B cell (primary cell): ENCODE results near the gene C11orf91.

Experiments used
- CTCF ChIP-seq: fragments of 200-600 bp; IDR thresholded peaks from one replicate; pipeline ENCODE4 v1.8.0; 2022; ENCODE audit warnings: antibody characterized with exemption, mild to moderate bottlenecking
- EZH2 ChIP-seq: IDR thresholded peaks from 2 replicates; pipeline ENCODE4 v1.6.1; 2012; ENCODE audit warnings: borderline replicate concordance, low read depth, mild to moderate bottlenecking, moderate library complexity, low read length; ENCODE audit not compliant: insufficient read depth, poor library complexity, severe bottlenecking

GRCh38 chr11:33682446-33682845 is 18.2 kb downstream of the C11orf91 start:
- TF ChIP-seq EZH2 (no peak), CTCF (no peak)
